NB4 (cell line): ENCODE data around the gene BIRC5.
A peak's percentile ranks its signal among the peaks of the same experiment; 100 is the strongest.

Experiments used
- DNase-seq: peaks from one replicate; pipeline ENCODE4 v3.0.0; 2010; ENCODE audit warnings: low read depth
- H3K4me3 ChIP-seq: one replicate; pipeline ENCODE4 v1.5.1; 2011; ENCODE audit warnings: mild to moderate bottlenecking, low read depth, low read length, moderate library complexity
- MYC ChIP-seq: IDR thresholded peaks from 2 replicates; pipeline ENCODE4 v1.6.1; 2011; ENCODE audit warnings: low read depth, low read length
- POLR2A ChIP-seq: IDR thresholded peaks from 2 replicates; pipeline ENCODE4 v1.6.1; 2011; ENCODE audit warnings: mild to moderate bottlenecking; ENCODE audit not compliant: insufficient read length; ENCODE audit errors: extremely low read depth
- TF ChIP-seq, protein P1 (sequence below): IDR thresholded peaks from one replicate; pipeline ENCODE4 v1.5.1; 2012; ENCODE audit warnings: low read depth, low read length
- TF ChIP-seq, protein P2 (sequence below): IDR thresholded peaks from 2 replicates; pipeline ENCODE4 v1.6.1; 2011; ENCODE audit warnings: low read depth, low read length

The BIRC5 gene

DNA sequence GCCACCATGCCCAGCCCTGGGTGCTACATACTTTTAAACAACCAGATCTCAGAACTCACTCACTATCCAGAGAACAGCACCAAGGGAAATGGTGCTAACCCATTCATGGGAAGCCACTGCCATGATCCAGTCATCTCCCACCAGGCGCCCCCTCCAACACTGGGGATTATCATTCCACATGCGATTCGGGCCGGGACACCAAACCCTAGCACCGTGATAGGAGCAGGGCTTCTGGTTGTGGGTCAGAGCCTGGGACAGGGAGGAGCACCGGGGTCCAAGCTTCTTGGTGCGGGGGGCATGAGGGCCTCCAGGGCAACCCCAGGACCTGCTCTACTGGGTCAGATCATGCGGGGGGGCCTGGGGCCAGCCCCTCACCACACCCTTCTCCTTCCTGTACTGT, 21.8 kb downstream of the BIRC5 start:
- no peak overlapping the region for H3K4me3 ChIP-seq
- TF ChIP-seq POLR2A (no peak), MYC (no peak)
- TF ChIP-seq, protein P1, sequence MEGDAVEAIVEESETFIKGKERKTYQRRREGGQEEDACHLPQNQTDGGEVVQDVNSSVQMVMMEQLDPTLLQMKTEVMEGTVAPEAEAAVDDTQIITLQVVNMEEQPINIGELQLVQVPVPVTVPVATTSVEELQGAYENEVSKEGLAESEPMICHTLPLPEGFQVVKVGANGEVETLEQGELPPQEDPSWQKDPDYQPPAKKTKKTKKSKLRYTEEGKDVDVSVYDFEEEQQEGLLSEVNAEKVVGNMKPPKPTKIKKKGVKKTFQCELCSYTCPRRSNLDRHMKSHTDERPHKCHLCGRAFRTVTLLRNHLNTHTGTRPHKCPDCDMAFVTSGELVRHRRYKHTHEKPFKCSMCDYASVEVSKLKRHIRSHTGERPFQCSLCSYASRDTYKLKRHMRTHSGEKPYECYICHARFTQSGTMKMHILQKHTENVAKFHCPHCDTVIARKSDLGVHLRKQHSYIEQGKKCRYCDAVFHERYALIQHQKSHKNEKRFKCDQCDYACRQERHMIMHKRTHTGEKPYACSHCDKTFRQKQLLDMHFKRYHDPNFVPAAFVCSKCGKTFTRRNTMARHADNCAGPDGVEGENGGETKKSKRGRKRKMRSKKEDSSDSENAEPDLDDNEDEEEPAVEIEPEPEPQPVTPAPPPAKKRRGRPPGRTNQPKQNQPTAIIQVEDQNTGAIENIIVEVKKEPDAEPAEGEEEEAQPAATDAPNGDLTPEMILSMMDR = no peak
- TF ChIP-seq, protein P2, sequence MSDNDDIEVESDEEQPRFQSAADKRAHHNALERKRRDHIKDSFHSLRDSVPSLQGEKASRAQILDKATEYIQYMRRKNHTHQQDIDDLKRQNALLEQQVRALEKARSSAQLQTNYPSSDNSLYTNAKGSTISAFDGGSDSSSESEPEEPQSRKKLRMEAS = no peak

DNA sequence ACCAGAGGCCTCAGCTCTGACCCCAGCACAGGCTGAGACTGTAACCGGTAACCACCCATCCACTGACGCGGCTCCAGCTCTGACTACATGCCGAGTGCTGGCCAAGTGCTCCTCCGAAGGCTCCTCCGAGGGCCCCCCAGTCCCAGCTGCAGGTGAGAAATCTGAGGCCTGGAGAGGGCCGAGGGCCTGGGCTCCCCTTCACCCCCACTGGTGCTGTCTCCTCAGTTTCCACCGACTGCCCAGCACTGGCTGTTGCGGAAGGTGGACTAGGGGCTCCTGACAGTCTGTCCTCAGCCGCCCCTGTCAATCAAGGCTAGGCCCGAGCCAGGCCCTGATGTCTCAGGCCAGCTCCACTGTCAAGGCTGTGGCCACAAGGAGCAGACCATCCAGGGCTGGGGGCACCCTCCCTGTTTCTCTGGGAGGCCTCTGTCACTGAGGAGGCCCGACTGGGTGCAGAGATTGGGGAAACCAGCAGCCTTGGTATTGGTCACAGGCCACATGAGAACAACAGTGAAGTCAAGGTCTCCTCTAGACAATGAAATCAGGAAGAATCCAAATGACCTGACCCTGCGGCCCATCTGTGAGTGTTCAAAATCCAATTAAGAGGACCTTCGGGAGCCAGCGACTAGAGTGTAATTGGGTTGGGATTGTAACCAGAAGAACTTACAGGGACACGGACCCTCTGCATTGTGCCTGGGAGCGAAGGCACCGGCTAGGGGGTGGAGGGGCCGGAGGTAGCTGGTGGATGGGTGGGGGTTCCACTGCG, 22.5 kb downstream of the BIRC5 start:
- no peak for TF ChIP-seq MYC
- TF ChIP-seq, protein P1 = no peak
- TF ChIP-seq POLR2A = no peak
- TF ChIP-seq, protein P2 = no peak
- no peak overlapping the region for H3K4me3 ChIP-seq
- no peak for DNase-seq

More for the DNA sequence above, 21.8 kb downstream of the BIRC5 start:
- no peak for DNase-seq

DNA sequence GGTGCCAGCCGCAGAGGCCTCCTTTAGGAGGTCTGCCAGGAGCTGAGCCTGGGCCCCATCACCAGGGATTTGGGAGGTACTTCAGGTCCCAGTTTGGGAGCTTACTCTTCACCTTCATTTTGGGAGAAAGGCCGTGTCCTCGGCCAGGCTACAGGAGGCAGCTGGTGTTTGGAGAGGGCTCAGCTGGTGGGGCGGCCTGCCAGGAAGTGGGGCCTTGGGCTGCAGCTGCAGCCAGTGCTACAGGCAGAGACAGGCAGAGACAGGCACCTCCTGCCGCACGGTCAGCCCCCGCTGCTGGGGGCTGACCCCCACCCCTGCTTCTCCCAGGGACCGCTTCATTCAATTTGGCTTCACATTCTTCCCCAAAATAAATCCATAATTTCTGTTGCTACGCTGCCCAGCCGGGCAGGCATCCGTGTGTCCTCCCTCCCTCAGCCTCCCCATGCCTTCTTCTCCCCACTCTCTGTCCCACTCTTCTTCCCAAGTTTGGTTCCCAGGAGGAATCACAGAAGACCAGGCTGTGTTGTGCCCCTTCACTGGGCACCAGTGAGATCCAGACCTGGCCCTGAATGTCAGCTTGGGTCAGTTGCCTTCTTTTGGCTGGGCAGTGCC, 23.5 kb downstream of the BIRC5 start:
- TF ChIP-seq MYC = no peak
- TF ChIP-seq POLR2A = no peak
- TF ChIP-seq, protein P1 = no peak
- TF ChIP-seq, protein P2 = no peak
- no peak for DNase-seq
- no peak overlapping the region for H3K4me3 ChIP-seq

DNA sequence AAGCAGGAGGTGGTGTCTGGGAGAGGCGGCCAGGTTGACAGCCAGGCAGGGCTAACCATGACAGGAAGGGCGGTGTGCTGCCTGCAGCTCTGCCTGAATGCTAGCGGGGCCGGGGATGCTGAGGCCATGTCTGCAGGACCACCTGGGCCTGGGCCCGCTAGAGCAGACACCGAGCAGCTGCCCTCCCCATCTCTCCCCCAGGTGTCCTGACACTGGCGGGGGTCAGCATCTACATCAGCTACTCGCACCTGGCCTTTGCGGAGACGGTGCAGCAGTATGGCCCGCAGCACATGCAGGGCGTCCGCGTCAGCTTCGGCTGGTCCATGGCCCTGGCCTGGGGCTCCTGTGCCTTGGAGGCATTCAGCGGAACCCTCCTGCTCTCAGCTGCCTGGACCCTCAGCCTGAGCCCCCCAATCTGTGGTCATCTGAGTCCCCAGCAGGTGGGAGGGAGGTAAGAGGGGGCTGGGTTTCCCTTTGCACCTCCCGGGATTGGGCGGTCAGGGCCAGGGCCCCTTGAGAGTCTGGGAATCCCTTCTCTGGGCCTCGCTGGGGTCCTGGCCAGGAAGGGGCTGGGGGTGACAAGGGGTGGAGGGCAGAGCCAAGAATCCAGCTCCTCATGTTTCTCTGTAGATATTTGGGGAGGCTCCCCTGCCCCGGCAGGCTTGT, 24.9 kb downstream of the BIRC5 start:
- no peak for DNase-seq
- TF ChIP-seq MYC (no peak), POLR2A (no peak)
- TF ChIP-seq, protein P1 = no peak
- TF ChIP-seq, protein P2 = no peak
- H3K4me3 ChIP-seq = no peak overlapping the region

DNA sequence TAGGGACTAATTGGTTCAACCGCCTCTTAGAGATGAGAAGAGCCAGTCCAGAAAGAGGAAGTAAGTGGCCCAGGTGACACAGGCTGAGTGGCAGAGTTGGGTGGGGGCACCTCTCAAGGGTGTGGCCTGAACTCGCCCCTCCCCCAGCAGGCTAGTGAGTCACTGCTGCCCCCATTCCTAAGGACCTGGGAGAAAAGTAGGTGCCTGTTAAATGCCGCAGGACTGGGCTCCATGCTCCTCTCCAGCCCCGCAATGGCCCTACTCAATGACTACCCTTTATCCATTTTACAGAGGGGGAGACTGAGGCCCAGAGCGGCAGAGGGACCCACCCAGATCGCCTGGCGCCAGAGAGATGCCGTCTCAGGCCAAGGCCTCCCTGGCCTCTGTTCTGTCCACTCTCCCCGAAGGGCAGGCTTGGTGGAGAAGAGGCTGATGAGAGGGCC, 25.5 kb downstream of the BIRC5 start:
- no peak overlapping the region for H3K4me3 ChIP-seq
- peak; percentile 66 for DNase-seq
- TF ChIP-seq, protein P1 = no peak
- TF ChIP-seq POLR2A (no peak), MYC (no peak)
